Transverse colon (tissue), 4 donors: ENCODE results near the gene CPNE8. TPM values are rescaled to one million over a fixed set of nuclear protein-coding genes. Genes with fewer than 3 reads are reported as not detected.

Experiments used
- DNase-seq: peaks from one replicate; pipeline ENCODE4 v3.0.0-alpha.2; 2019
- H3K27ac ChIP-seq, 4 donors: fragments of 200-600 bp; sonication (generic); 2 replicates each; pipeline ENCODE4 v1.5.1; 2016 to 2018; ENCODE audit warnings: inconsistent platforms in 4 of 4
- H3K27me3 ChIP-seq: fragments of 200-600 bp; sonication (generic); 2 replicates; pipeline ENCODE4 v1.5.1; 2017; ENCODE audit warnings: inconsistent platforms
- H3K36me3 ChIP-seq, 4 donors: fragments of 200-600 bp; sonication (generic); 2 replicates each; pipeline ENCODE4 v1.5.1; 2017 to 2019; ENCODE audit warnings: inconsistent platforms in 4 of 4
- H3K4me1 ChIP-seq, 4 donors: fragments of 200-600 bp; sonication (generic); 2 replicates each; pipeline ENCODE4 v1.5.1; 2017 to 2020; ENCODE audit warnings: inconsistent platforms in 4 of 4
- H3K4me3 ChIP-seq, 4 donors: fragments of 200-600 bp; sonication (generic); 1 replicate in 1 of 4; 2 replicates in 3 of 4; pipeline versions ENCODE4 v1.5.1 to v1.6.1; 2017 to 2019; ENCODE audit warnings: inconsistent platforms in 4 of 4
- H3K9me3 ChIP-seq, 2 donors: fragments of 200-600 bp; sonication (generic); 2 replicates each; pipeline ENCODE4 v1.5.1; 2017 to 2019; ENCODE audit warnings: inconsistent platforms in 2 of 2
- EP300 ChIP-seq: sonication (generic); formaldehyde crosslinking; IDR thresholded peaks from one replicate; pipeline ENCODE4 v1.6.1; 2017; ENCODE audit warnings: antibody characterized with exemption, low read depth
- POLR2A ChIP-seq: fragments of 450-650 bp; IDR thresholded peaks from one replicate; pipeline ENCODE4 v1.6.1; 2016; ENCODE audit warnings: antibody characterized with exemption, mild to moderate bottlenecking, moderate library complexity
- POLR2AphosphoS5 ChIP-seq, 3 donors: sonication (generic); formaldehyde crosslinking; IDR thresholded peaks; one replicate each; pipeline ENCODE4 v1.6.1; 2016; ENCODE audit warnings: antibody characterized with exemption in 3 of 3
- WGBS, 2 donors: methylation state at CpG; one replicate each; pipeline ENCODE4 v1.1.5; 2018; ENCODE audit warnings: low coverage in 1 of 2; 5-methylcytosine and 5-hydroxymethylcytosine counted together
- in situ Hi-C, 4 donors: fragments of 200-750 bp; cut with MboI; loops; one replicate each; pipeline versions ENCODE4 v1.15.0 to v1.15.1; 2017; ENCODE audit warnings: low sequenced_read_pairs in 3 of 4, low pct_ligation_motif_present in 1 of 4, low pct_unique_long_range_greater_than_20kb in 1 of 4
- intact Hi-C: fragments of 100-400 bp; cut with DNase I; formaldehyde crosslinking; loops from one replicate; pipeline ENCODE4 v1.15.1; 2023; ENCODE audit warnings: low total_unique reads
- total RNA-seq, 4 donors: library from RNA; depleted of rRNA; stranded (reverse); fragments of >200 nt; gene quantifications; one replicate each; pipeline ENCODE4 v1.1.0, GENCODE V29; 2016
- TF ChIP-seq, protein P1 (sequence below), 5 experiments: fragments of 200-600 bp in 3 of 5; fragments of 450-650 bp in 2 of 5; sonication (generic) in 3 of 5; IDR thresholded peaks; 1 replicate in 2 of 5; 2 replicates in 3 of 5; pipeline ENCODE4 v1.5.1; 2016 to 2017; ENCODE audit warnings: antibody characterized with exemption in 5 of 5, inconsistent platforms in 3 of 5, mild to moderate bottlenecking in 2 of 5, moderate library complexity in 1 of 5

The CPNE8 gene
- total RNA-seq, 4 donors from 2014 or later: 5.4 to 33.3 (median 24.8) TPM

DNA sequence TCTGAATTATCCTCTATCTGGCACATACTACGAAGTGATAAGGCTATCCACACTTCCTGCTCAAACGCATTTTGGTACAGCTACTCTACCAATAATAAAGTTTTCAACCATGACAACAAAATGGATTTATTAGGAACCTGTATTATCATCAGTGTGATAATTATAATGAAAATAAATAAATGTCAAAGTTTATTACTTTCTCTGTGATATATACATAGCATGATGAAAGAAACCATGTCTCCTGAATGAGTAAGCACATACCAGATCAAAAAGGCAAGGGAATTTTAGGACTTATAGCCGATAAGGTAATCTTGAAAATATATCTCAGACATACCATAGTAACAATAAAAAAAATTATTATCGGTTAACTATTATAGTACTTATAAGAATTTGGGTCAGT lies 61.1 kb downstream of the CPNE8 start:
- 83 to 87% methylated on average over 4 of the region's 4 CpGs for WGBS, 2 donors

DNA sequence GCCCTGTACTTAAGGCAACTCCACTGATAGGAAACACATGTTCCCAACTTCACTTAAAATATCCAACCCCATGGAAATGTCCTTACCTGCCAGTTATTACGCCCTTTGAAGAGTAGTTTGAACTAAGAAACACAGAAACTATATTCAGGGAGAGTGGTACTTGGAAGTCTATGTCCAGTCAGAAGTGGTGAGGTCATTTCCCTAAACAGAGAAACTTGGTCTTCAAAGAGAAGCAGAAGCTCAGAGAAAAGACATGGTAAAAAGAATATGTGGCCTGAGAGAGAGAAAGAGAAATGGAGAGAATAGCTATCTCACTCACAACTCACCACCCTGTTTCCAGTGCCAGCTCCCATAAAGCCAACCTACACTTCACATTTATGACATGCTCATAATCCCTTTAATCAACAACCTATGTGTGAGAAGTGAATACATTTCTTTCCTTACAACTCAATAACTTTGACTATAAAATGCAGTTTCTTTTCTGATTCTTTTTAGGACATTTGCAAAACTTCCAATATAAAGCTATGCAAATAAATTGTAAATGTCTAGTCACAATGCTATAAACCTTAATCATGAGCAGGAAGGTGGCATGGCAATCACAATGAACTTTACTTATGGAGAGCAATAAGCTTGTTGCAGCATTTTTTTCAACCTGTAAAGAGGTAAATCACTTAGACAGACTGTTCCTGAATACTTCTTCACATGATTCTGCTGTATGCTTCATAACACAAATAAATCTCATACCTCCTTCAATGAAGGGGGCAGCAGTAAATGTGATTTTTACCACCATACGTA lies 67.1 kb downstream of the CPNE8 start:
- no peak for TF ChIP-seq EP300
- peak in 2 of 3 donors; percentile 21 to 44 for TF ChIP-seq POLR2AphosphoS5 (IDR thresholded peaks at IDR 0.05)
- Histone ChIP-seq H3K36me3 (no peaks in the 10 kb centered on the region), H3K4me3 (no peak overlapping the region), H3K4me1 (peaks cover 0 to 28% (median 14%) of the 10 kb centered on the region in 4 donors), H3K27me3 (no peaks in the 10 kb centered on the region), H3K27ac (peak overlapping the region; percentile 43 to 71 (median 56)), H3K9me3 (no peaks in the 10 kb centered on the region)
- peak; percentile 43 for DNase-seq
- WGBS, 2 donors: 49 to 56% methylated on average over 2 of the region's 2 CpGs
- in situ Hi-C loops (no loop called here), intact Hi-C loops (no loop called here)

More for the DNA sequence above, 61.1 kb downstream of the CPNE8 start:
- Histone ChIP-seq H3K9me3 (no peaks in the 10 kb centered on the region), H3K27me3 (no peaks in the 10 kb centered on the region), H3K36me3 (no peaks in the 10 kb centered on the region), H3K27ac (no peak overlapping the region), H3K4me3 (no peak overlapping the region), H3K4me1 (peaks cover 0 to 11% (median 2%) of the 10 kb centered on the region in 4 donors)
- TF ChIP-seq POLR2AphosphoS5 (IDR thresholded peaks at IDR 0.05) (no peak), EP300 (no peak), POLR2A (no peak)
- TF ChIP-seq, protein P1, sequence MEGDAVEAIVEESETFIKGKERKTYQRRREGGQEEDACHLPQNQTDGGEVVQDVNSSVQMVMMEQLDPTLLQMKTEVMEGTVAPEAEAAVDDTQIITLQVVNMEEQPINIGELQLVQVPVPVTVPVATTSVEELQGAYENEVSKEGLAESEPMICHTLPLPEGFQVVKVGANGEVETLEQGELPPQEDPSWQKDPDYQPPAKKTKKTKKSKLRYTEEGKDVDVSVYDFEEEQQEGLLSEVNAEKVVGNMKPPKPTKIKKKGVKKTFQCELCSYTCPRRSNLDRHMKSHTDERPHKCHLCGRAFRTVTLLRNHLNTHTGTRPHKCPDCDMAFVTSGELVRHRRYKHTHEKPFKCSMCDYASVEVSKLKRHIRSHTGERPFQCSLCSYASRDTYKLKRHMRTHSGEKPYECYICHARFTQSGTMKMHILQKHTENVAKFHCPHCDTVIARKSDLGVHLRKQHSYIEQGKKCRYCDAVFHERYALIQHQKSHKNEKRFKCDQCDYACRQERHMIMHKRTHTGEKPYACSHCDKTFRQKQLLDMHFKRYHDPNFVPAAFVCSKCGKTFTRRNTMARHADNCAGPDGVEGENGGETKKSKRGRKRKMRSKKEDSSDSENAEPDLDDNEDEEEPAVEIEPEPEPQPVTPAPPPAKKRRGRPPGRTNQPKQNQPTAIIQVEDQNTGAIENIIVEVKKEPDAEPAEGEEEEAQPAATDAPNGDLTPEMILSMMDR (IDR thresholded peaks at IDR 0.05): no peak
- intact Hi-C loops (no loop called here), in situ Hi-C loops (no loop called here)
- no peak for DNase-seq

DNA sequence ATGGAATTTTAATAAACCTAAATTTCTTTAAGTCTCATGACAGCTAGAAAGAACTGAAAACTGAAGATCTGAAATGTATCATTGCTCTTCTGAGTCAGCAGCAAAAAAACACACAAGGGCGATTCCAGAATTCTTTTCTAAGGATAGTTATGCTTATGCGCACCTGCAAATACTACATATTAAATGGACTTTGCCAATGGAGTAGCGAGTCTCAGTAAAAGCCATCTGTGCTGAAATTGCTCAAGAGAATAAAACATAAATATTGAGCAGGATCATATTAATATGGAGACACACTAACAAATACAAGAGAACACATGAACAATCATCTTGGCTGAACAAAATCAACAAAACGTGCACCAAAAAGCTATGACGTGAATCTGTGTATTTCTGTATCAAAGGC lies 73.7 kb downstream of the CPNE8 start:
- H3K4me3 ChIP-seq: no peak overlapping the region
- H3K4me1 ChIP-seq: peaks cover 0 to 4% (median 0%) of the 10 kb centered on the region in 4 donors
- in situ Hi-C loops: no loop called here
- H3K36me3 ChIP-seq: no peaks in the 10 kb centered on the region
- no peak for DNase-seq
- intact Hi-C loops: no loop called here
- 82 to 87% methylated on average over 5 of the region's 5 CpGs for WGBS, 2 donors
- no peaks in the 10 kb centered on the region for H3K27me3 ChIP-seq
- no peak for TF ChIP-seq EP300
- no peak for TF ChIP-seq POLR2A
- TF ChIP-seq, protein P1 (IDR thresholded peaks at IDR 0.05): no peak
- TF ChIP-seq POLR2AphosphoS5 (IDR thresholded peaks at IDR 0.05): no peak
- H3K27ac ChIP-seq: no peak overlapping the region
- H3K9me3 ChIP-seq: no peaks in the 10 kb centered on the region

DNA sequence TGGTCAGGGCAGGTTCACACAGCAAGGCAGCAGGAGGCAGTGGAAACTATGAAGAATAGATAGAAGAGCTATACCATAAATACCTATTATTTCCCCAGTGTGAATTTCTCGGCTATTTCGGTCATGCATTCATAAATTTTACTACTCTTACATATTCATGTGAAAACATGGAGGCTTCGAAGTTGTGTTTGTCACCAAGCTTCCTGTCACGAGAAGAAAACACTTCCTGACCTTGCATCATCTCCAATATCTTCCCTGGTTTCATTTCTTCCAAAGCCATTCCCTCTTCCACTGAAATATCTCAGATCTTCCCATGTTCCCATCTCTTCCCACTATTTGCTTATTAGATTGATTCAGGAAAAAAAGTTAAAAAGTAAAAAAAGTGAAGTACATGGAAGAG lies 80.4 kb downstream of the CPNE8 start:
- no peak overlapping the region for H3K27ac ChIP-seq
- H3K4me1 ChIP-seq: peaks cover 0 to 13% (median 3%) of the 10 kb centered on the region in 4 donors
- intact Hi-C loops (no loop called here), in situ Hi-C loops (no loop called here)
- TF ChIP-seq EP300 (no peak), POLR2AphosphoS5 (IDR thresholded peaks at IDR 0.05) (no peak), POLR2A (no peak)
- TF ChIP-seq, protein P1 (IDR thresholded peaks at IDR 0.05): no peak
- no peaks in the 10 kb centered on the region for H3K27me3 ChIP-seq
- no peak overlapping the region for H3K4me3 ChIP-seq
- no peak for DNase-seq
- no peaks in the 10 kb centered on the region for H3K36me3 ChIP-seq
- H3K9me3 ChIP-seq: no peaks in the 10 kb centered on the region
- 81 to 94% methylated on average over 4 of the region's 4 CpGs for WGBS, 2 donors
